ENCODE results near the gene SASH1.

SASH1 gene

GRCh38 chr6:148513145-148514071 is 170.8 kb downstream of the SASH1 start:
- peaks cover 26 to 27% of the 10 kb centered on the region in 2 donors for H3K4me1 Mint-ChIP-seq
- peaks cover 0 to 5% of the 10 kb centered on the region in 2 donors for H3K36me3 Mint-ChIP-seq
- no peaks in the 10 kb centered on the region for H3K9me3 Mint-ChIP-seq
- peaks cover 16 to 20% of the 10 kb centered on the region in 2 donors for H3K27me3 Mint-ChIP-seq
- no peak for DNase-seq
- H3K27ac Mint-ChIP-seq: peak overlapping the region; percentile 7
- ATAC-seq (replicated peaks): no peak
- H3K4me3 Mint-ChIP-seq: no peak overlapping the region

GRCh38 chr6:148514091-148514845 is 171.6 kb downstream of the SASH1 start:
- Mint-ChIP-seq H3K27me3 (peaks cover 8 to 11% of the 10 kb centered on the region in 2 donors), H3K4me1 (peaks cover 34% of the 10 kb centered on the region in 2 donors), H3K27ac (no peak overlapping the region), H3K36me3 (peaks cover 0 to 5% of the 10 kb centered on the region in 2 donors), H3K9me3 (peaks cover 0 to 1% of the 10 kb centered on the region in 2 donors), H3K4me3 (no peak overlapping the region)
- ATAC-seq (replicated peaks) (peak in 1 of 2 donors; percentile 45), DNase-seq (no peak)

GRCh38 chr6:148516217-148516616 is 173.6 kb downstream of the SASH1 start:
- peaks cover 5 to 10% of the 10 kb centered on the region in 2 donors for H3K27me3 Mint-ChIP-seq
- H3K9me3 Mint-ChIP-seq: peaks cover 0 to 1% of the 10 kb centered on the region in 2 donors
- peaks cover 0 to 5% of the 10 kb centered on the region in 2 donors for H3K36me3 Mint-ChIP-seq
- no peak for DNase-seq
- peaks cover 38 to 49% of the 10 kb centered on the region in 2 donors for H3K4me1 Mint-ChIP-seq
- no peak overlapping the region for H3K4me3 Mint-ChIP-seq
- no peak for ATAC-seq (replicated peaks)
- peak overlapping the region; percentile 92 for H3K27ac Mint-ChIP-seq

- H3K4me1 Mint-ChIP-seq: peaks cover 41 to 53% of the 10 kb centered on the region in 2 donors
- H3K27ac Mint-ChIP-seq: peak overlapping the region; percentile 92
- ATAC-seq (replicated peaks) (no peak), DNase-seq (no peak)
- H3K9me3 Mint-ChIP-seq: peaks cover 0 to 1% of the 10 kb centered on the region in 2 donors
- H3K27me3 Mint-ChIP-seq: peaks cover 5 to 10% of the 10 kb centered on the region in 2 donors
- H3K4me3 Mint-ChIP-seq: peak overlapping the region; percentile 9 to 53
- peaks cover 0 to 5% of the 10 kb centered on the region in 2 donors for H3K36me3 Mint-ChIP-seq
These were observed 174.0 kb downstream of the SASH1 start for GRCh38 chr6:148516617-148517016.

GRCh38 chr6:148517470-148517869 is 174.8 kb downstream of the SASH1 start:
- H3K27me3 Mint-ChIP-seq: peaks cover 5 to 10% of the 10 kb centered on the region in 2 donors
- peak overlapping the region; percentile 73 for H3K27ac Mint-ChIP-seq
- no peak for DNase-seq
- peaks cover 0 to 5% of the 10 kb centered on the region in 2 donors for H3K36me3 Mint-ChIP-seq
- peaks cover 0 to 1% of the 10 kb centered on the region in 2 donors for H3K9me3 Mint-ChIP-seq
- H3K4me3 Mint-ChIP-seq: no peak overlapping the region
- no peak for ATAC-seq (replicated peaks)
- peaks cover 46 to 61% of the 10 kb centered on the region in 2 donors for H3K4me1 Mint-ChIP-seq

- Mint-ChIP-seq H3K9me3 (peaks cover 0 to 1% of the 10 kb centered on the region in 2 donors), H3K27me3 (peaks cover 2 to 5% of the 10 kb centered on the region in 2 donors), H3K27ac (peak overlapping the region; percentile 15), H3K4me1 (peaks cover 46 to 71% of the 10 kb centered on the region in 2 donors), H3K36me3 (peaks cover 0 to 5% of the 10 kb centered on the region in 2 donors), H3K4me3 (peak overlapping the region in 1 of 2 donors; percentile 4)
- DNase-seq (no peak), ATAC-seq (replicated peaks) (no peak)
These were observed 176.0 kb downstream of the SASH1 start for GRCh38 chr6:148518511-148519156.

GRCh38 chr6:148520109-148520841 is 177.6 kb downstream of the SASH1 start:
- DNase-seq (peak; percentile 89), ATAC-seq (replicated peaks) (peak; percentile 92 to 94)
- H3K4me3 Mint-ChIP-seq: peak overlapping the region; percentile 37 to 70
- H3K27ac Mint-ChIP-seq: peak overlapping the region; percentile 81
- H3K4me1 Mint-ChIP-seq: peaks cover 50 to 82% of the 10 kb centered on the region in 2 donors
- H3K27me3 Mint-ChIP-seq: no peaks in the 10 kb centered on the region
- peaks cover 0 to 1% of the 10 kb centered on the region in 2 donors for H3K9me3 Mint-ChIP-seq
- H3K36me3 Mint-ChIP-seq: peaks cover 0 to 5% of the 10 kb centered on the region in 2 donors

GRCh38 chr6:148521158-148521557 is 178.5 kb downstream of the SASH1 start:
- DNase-seq: no peak
- peak overlapping the region; percentile 81 for H3K27ac Mint-ChIP-seq
- ATAC-seq (replicated peaks): no peak
- H3K4me1 Mint-ChIP-seq: peaks cover 52 to 85% of the 10 kb centered on the region in 2 donors
- peak overlapping the region; percentile 61 to 70 for H3K4me3 Mint-ChIP-seq
- H3K9me3 Mint-ChIP-seq: peaks cover 0 to 1% of the 10 kb centered on the region in 2 donors
- H3K27me3 Mint-ChIP-seq: no peaks in the 10 kb centered on the region
- H3K36me3 Mint-ChIP-seq: peaks cover 0 to 5% of the 10 kb centered on the region in 2 donors

- Mint-ChIP-seq H3K9me3 (peaks cover 0 to 1% of the 10 kb centered on the region in 2 donors), H3K27me3 (no peaks in the 10 kb centered on the region), H3K4me1 (peaks cover 51 to 83% of the 10 kb centered on the region in 2 donors), H3K27ac (peak overlapping the region; percentile 81), H3K36me3 (peaks cover 0 to 5% of the 10 kb centered on the region in 2 donors), H3K4me3 (peak overlapping the region; percentile 45 to 61)
- DNase-seq: no peak
- no peak for ATAC-seq (replicated peaks)
These were observed 178.9 kb downstream of the SASH1 start for GRCh38 chr6:148521586-148521985.

- ATAC-seq (replicated peaks): no peak
- no peak for DNase-seq
- peaks cover 0 to 1% of the 10 kb centered on the region in 2 donors for H3K9me3 Mint-ChIP-seq
These were observed 180.4 kb downstream of the SASH1 start for GRCh38 chr6:148523048-148523447.

GRCh38 chr6:148523551-148523950 is 180.9 kb downstream of the SASH1 start:
- DNase-seq: no peak

More at GRCh38 chr6:148523048-148523447, 180.4 kb downstream of the SASH1 start:
- H3K36me3 Mint-ChIP-seq: no peaks in the 10 kb centered on the region
- no peak overlapping the region for H3K4me3 Mint-ChIP-seq
- H3K27ac Mint-ChIP-seq: no peak overlapping the region
- H3K27me3 Mint-ChIP-seq: no peaks in the 10 kb centered on the region
- H3K4me1 Mint-ChIP-seq: peaks cover 44 to 68% of the 10 kb centered on the region in 2 donors

GRCh38 chr6:148524471-148524882 is 181.8 kb downstream of the SASH1 start:
- DNase-seq: no peak
- ATAC-seq (replicated peaks): no peak
- no peaks in the 10 kb centered on the region for H3K36me3 Mint-ChIP-seq
- peaks cover 34 to 54% of the 10 kb centered on the region in 2 donors for H3K4me1 Mint-ChIP-seq
- peak overlapping the region in 1 of 2 donors; percentile 32 for H3K4me3 Mint-ChIP-seq
- peak overlapping the region; percentile 65 for H3K27ac Mint-ChIP-seq
- H3K9me3 Mint-ChIP-seq: no peaks in the 10 kb centered on the region
- H3K27me3 Mint-ChIP-seq: peaks cover 0 to 5% of the 10 kb centered on the region in 2 donors

More at GRCh38 chr6:148523551-148523950, 180.9 kb downstream of the SASH1 start:
- no peak overlapping the region for H3K27ac Mint-ChIP-seq
- H3K4me3 Mint-ChIP-seq: no peak overlapping the region
- no peak for ATAC-seq (replicated peaks)
- no peaks in the 10 kb centered on the region for H3K36me3 Mint-ChIP-seq
- peaks cover 0 to 1% of the 10 kb centered on the region in 2 donors for H3K9me3 Mint-ChIP-seq
- H3K27me3 Mint-ChIP-seq: no peaks in the 10 kb centered on the region
- H3K4me1 Mint-ChIP-seq: peaks cover 42 to 63% of the 10 kb centered on the region in 2 donors

GRCh38 chr6:148524976-148525375 is 182.3 kb downstream of the SASH1 start:
- Mint-ChIP-seq H3K27ac (peak overlapping the region; percentile 65), H3K9me3 (no peaks in the 10 kb centered on the region), H3K27me3 (peaks cover 0 to 5% of the 10 kb centered on the region in 2 donors), H3K36me3 (no peaks in the 10 kb centered on the region), H3K4me3 (peak overlapping the region; percentile 25 to 32), H3K4me1 (peaks cover 33 to 49% of the 10 kb centered on the region in 2 donors)
- no peak for DNase-seq
- peak in 1 of 2 donors; percentile 3 for ATAC-seq (replicated peaks)
